GM21717 (cell line): Measurements from ENCODE around the gene DLL3.

Experiments
- ATAC-seq: cut with Tn5 transposase; IDR thresholded peaks from one replicate; pipeline ENCODE4 v1.9.1; 2021; ENCODE audit warnings: mild to moderate bottlenecking, moderate library complexity; ENCODE audit not compliant: unreplicated experiment

Gene DLL3

DNA sequence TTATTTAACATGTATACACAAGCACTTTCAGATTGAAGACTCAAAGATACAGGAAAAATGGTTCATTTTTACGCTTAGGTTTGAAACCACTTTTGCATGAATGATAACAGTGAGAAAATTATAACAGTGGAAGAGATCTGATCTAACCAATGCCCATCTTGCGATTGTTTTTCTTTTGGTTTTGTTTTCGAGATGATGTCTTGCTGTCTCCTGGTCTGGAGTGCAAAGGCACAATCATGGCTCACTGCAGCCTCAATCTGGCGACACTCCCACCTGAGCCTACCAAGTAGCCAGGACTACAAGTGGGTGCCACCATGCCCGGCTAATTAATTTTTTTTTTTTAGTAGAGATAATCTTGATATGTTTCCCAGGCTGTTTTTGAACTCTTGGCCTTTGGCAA lies 51.5 kb downstream of the DLL3 start:
- no peak for ATAC-seq

DNA sequence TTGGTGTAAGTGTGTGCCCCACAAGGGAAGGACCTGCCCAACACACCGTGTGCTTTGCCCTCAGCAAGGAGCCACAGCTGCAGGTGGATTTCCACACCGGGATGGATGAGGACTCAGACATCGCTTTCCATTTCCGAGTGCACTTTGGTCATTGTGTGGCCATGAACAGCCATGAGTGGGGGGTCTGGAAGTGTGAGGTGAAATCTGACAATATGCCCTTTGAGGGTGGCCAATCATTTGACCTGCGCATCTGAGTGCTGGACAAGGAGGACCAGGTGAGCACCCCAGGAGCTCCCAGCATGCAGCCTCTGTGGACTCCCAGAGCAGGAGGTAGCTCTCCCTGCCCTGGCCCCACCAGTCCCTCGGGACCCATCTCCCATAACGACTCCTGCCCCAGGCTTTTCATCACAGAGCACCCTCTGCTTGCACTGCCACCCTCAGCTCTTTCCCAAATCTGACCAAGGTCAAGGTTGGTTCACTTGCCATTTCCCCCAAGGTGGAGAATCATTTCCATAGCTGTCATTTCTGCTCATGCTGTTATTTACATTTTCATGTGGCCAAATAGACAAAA lies 54.4 kb downstream of the DLL3 start:
- no peak for ATAC-seq

DNA sequence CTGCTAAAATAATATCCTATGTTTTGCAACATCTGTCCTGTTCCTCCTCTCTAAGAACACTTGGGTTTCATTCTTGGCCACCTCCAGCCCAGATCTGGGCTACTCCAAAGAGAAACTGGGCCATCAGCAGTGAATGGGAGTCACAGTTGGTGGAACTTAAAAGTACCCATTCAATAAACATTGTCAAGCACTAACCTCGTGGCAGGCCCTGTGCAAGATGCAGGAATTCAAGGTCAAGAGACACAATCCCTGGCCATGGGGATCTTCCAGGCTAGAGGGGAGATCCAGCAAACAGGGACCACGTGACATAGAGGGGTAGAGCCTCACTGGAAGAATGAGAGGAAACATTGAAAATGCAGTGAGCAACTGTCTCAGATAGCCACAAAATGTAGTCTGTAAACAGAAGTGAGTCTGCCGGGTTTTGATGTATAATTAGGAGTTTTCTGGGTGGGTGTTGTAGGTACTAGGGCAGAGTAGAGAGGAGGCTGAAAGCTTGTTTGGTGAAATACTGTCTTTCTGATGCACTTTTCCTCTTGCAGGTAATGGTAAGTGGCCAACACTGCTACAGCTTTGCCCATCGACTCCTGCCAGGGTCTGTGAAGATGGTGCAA lies 56.1 kb downstream of the DLL3 start:
- no peak for ATAC-seq

DNA sequence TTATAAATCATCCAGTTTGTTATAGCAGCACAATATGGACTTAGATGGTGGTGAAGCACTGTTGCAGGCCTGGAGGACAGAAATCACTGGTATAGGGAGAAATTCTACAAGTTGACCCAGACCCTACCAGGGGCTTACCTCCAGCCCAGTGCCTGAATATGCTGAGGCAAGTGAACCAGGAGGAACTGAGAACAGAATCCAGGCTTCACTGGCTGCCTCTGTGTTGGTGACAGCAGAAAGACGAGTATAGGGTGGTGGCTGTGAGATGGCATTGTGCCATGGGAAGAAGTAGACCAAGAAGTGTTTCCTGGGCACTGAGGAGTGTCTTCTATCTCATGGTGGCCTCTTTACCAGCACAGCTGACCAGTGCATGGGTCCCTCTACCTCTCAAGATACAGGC lies 57.1 kb downstream of the DLL3 start:
- no peak for ATAC-seq
